Measurements from ENCODE around the gene SPIRE2.
"Not testable (repeated sequence)": the region's sequence is repeated elsewhere in the genome, so short reads cannot be mapped to it uniquely, and the experiment has no call there.

Gene SPIRE2

DNA sequence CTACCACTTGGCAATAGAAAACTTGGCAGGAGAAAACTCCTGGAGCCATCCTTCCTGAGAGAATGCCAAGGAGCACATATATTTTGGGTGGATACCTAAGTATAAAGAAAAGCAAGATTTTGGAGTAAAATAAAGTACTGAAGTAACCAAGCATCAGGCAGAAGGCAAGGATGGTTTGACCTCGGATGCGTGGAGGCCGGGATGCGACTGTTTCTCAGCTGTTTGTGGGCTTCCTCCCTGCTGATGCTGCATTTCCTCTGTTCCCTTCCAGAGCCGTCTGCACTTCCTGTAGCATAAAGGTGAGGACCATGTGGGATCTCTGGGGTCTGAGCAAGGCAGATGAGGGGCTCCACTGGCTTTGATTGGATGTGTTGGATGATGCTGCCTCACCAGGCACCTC, 39.6 kb downstream of the SPIRE2 start:
- no peak for DNase-seq (ENCODE audit: low read depth)

DNA sequence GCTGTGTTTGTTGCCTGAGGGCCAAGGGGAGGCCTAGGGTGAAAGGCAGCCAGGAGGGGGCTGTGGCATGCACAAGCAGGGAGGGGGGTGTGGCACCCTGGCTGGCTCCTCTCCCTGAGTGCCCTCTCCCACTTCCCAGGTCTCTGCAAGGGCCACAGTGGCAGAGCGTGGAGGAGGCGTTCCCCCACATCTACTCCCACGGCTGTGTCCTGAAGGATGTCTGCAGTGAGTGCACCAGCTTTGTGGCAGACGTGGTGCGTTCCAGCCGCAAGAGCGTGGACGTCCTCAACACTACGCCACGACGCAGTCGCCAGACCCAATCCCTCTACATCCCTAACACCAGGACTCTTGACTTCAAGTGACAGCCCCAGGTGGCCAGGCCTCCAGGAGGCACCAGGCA, 41.6 kb downstream of the SPIRE2 start:
- no peak for DNase-seq (ENCODE audit: low read depth)

DNA sequence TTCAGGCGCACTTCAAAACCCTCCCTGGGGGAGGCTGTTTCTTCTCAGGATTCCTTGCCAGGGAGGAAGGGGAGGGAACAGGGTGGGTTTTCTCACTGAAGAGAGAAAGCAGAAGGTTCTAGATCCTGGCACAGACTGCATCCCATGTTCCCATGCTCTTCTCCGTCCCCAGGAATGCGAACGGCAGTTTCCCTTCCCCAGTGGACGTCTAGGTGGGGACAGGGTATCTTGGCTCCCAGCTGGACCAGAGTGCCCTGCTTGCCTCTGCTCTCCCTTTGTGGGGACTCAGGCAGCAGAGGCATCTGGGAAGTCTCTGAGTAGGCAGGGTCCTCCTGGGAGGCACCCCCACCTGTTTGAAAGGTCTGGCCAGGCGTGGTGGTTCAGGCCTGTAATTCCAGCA, 42.2 kb downstream of the SPIRE2 start:
- DNase-seq (ENCODE audit: low read depth): no peak

DNA sequence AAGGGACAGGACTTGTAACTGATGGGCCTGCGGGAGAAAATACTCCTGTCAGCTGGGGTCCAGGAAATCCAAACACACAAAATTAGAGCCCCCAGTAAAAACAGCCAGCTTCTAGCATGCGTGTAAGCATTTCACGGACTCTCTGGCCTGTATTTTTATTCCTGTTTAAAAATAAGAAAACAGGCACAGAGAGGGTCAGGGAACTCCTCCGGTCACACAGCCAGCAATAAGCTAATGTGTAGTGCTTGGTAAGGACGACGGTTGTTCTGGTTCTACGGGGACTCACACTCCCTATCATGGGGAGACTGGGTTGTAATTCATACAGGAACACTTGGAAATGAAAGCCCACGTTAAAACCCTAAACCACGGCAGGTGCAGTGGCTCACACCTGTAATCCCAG, 43.6 kb downstream of the SPIRE2 start:
- no peak for DNase-seq (ENCODE audit: low read depth)

DNA sequence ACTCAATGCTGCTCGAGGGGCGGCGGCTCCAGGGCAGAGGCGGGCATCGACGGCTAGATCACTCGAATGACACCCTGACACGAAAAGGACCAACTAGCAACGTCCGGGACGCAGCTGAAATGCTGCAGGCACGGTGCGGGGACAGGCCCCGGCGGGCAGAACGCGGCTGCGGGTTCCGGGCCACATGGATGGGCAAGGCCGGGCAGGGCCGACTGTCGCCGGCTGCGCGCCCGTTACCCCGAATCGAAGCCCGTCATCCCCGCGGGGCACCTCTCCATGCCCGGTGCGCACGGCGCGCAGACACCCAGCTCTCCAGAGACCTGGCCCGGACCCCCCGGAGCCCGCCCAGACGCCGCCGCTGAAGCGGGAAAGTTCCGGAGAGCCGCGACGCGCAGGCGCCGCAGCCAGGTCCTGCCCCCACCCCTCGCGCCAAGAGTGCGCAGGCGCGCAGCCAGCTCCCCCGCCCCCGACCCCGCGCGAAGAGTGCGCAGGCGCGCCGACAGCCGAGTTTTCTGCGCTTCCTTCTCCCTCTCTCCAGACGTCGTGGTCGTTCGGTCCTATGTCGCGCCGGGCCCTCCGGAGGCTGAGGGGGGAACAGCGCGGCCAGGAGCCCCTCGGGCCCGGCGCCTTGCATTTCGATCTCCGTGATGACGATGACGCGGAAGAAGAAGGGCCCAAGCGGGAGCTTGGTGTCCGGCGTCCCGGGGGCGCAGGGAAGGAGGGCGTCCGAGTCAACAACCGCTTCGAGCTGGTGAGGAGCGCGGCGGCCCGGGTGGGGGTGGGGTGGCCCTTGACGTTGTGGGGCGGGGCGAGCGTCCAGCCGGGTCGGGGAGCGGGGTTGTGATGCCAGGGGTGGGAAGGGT, 45.1 kb downstream of the SPIRE2 start, which contains the start of gene TCF25:
Gene TCF25 (plus strand): TSS at position 484 of the 863 bp plus-strand sequence. CDS start 76 bp downstream, at position 560.
- DNase-seq (ENCODE audit: low read depth): peak; percentile 76

DNA sequence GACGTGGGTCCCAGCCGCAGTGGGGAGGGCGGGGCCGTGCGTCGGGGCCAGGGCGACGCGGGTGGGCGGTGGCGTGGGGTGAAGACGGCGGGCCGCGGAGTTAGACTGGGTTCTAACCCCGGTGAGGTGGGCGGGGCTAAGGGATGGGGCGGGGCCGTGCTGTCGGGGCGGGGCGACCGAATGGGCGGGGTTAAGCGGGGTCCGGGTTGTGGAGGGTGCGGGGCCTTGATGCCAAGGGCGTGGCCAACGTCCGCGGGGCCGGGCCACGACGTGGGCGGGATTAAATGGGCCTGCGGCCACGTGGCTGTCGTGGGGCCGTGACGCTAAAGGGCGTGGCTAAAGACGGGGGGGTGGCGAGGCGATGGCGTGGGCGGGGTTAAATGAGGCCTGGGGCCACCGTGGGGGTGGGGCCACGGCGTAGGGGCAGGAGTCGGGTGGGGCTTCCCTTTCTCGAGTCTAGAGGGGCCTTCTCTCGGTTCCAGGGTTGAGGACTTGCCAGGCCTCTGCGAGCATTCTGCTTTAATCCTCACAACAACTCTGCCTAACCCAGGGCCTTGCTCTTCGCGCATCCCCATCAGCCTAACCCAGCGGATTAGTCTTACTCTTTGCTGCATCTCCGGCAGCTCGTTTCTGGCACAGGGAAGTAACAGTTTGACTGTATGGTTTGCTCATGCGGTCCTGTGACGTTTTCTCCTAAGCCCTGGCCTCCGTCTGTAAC, 45.9 kb downstream of the SPIRE2 start:
- peak; percentile 94 for DNase-seq (ENCODE audit: low read depth)

DNA sequence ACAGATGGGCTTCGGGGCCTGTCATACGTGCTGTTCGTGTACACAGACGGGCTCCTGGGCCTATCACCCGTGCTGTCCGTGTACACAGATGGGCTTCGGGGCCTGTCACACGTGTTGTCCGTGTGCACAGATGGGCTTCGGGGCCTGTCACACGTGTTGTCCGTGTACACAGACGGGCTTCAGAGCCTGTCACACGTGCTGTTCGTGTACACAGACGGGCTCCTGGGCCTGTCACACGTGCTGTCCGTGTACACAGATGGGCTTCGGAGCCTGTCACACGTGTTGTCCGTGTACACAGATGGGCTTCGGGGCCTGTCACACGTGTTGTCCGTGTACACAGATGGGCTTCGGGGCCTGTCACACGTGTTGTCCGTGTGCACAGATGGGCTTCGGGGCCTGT, 50.8 kb downstream of the SPIRE2 start:
- DNase-seq (ENCODE audit: low read depth): not testable (repeated sequence)

DNA sequence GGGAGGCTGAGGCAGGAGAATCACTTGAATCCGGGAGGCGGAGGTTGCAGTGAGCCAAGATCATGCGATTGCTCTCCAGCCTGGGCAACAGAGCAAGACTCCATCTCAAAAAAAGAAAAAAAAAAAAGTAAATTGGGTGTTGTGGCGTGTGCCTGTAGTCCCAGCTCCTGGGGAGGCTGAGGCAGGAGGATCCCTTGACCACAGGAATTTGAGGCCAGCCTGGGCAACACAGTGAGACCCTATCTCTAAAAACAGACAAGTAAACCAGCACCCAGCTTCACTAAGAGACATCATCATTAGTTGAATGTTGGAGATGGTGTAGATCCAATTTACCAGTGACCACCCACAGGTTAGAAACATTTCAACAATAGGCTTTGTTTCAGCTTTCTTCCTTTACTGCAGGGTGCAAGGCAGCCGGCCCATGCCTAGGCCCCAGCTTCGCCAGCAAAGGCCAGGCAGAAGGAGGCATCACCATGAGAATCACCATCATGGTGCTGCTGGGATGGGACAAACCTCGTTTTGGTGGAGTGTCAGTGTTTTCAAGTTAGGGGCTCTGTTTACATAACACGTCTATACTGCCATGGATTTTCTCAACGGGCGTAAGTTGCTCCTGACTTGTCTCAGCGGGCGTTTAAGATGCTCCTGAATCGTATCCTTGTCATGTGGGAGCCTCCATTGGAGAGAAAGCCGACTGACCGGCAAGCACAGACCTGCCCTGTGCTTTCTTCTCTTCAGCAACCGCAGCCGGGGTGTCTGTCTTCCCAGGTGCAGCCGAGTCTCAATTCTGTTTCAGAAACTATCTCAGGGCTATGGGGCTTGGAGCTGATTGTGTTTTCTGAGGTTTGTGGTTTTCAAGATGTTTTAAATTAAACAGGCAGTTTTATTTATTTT, 52.4 kb downstream of the SPIRE2 start:
- no peak for DNase-seq (ENCODE audit: low read depth)

DNA sequence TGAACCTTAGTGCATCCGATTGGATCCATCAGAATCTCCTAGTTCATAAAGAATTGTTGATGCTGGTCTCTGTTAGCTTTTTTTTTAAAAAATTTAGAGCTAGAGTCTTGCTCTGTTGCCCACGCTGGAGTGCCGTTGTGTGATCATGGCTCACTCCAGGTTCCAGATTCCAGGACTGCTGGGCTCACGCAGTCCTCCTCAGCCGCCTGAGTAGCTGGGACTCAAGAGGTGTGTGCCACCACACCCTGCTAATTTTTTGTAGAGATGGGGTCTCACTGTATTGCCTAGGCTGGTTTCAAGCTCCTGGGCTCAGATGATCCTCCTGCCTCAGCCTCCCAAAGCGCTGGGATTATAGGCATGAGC, 53.1 kb downstream of the SPIRE2 start:
- DNase-seq (ENCODE audit: low read depth): no peak

DNA sequence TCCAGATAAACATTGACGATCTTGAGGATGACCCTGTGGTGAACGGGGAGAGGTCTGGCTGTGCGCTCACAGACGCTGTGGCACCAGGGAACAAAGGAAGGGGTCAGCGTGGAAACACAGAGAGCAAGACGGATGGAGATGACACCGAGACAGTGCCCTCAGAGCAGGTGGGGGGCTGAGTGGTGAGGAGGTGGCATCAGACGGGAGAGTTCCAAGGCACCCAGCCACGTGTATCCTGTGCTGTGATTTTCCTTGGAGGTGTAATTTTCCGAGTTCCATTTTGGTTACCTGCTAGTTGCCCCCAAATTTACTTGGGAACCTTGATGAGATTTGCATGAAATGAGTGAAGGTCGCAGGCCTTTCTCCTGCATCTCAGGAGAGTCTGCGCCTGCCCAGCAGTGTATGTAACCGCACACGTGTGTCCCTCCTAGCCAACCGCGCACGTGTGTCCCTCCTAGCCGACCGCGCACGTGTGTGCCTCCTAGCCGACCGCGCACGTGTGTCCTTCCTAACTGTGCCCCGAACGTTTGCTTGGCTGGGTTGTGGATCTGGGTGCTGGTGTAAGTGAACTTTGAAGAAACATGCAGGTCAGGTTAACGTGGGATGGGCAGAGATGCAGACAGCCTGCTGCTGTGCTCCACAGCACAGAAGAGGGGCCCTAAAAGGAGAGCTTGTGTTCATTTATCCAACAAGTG, 55.2 kb downstream of the SPIRE2 start:
- no peak for DNase-seq (ENCODE audit: low read depth)

DNA sequence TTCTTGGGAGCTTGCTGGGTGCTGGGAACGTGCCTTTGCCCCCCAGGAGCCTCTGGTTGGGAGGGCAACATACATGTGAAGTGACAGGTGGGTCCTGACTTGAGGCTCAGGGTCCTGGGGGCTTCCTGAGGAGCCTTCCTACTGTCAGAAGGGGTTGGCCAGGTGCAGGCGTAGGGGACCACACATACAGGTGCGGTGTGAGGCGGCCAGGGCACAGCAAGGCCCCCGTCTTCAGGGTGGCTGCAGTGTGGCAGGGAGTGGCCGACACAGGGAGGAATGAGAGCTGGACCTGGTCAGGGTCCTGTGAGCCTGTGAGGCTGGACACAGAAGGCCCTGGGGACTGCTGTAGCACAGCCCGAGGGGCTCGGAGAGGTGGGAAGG, 55.8 kb downstream of the SPIRE2 start:
- DNase-seq (ENCODE audit: low read depth): no peak

DNA sequence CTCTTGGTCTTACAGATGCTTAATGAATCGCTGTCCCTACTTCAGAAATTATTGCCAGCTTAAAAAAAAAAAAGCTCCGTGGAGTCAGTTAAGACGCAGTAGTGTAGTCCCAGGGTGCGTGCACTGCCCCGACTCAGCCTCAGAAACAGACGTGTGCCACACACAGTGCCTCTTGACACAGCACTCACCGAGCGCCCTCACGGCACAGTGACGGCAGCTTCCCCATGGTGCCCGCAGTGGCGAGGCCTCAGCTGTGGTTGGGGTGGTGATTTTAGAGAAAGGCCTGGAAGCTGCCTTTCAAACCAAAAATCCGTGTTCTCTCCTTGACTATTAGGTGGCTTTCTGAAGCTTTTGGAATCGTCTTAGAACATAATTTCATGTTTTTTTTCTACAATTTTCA, 59.0 kb downstream of the SPIRE2 start:
- DNase-seq (ENCODE audit: low read depth): no peak

DNA sequence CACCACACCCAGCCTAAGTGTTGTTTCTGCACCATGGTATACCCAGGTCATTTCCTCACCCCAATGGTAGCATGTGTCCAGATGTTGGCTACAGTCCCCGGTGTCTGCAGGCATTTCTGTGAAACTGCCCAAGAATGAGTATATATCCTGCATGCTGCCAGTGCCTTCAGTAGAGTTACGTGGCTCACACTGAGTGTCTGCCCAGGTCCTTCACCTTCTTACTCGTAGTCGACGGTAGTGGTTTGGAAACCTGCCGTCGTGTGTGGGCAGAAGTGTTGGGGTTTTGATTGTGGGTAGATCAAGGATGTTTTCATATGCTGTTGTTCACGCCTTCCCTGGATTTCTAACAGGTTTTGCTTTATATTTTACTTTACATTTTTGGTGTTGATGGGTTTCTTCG, 61.9 kb downstream of the SPIRE2 start:
- DNase-seq (ENCODE audit: low read depth): no peak

DNA sequence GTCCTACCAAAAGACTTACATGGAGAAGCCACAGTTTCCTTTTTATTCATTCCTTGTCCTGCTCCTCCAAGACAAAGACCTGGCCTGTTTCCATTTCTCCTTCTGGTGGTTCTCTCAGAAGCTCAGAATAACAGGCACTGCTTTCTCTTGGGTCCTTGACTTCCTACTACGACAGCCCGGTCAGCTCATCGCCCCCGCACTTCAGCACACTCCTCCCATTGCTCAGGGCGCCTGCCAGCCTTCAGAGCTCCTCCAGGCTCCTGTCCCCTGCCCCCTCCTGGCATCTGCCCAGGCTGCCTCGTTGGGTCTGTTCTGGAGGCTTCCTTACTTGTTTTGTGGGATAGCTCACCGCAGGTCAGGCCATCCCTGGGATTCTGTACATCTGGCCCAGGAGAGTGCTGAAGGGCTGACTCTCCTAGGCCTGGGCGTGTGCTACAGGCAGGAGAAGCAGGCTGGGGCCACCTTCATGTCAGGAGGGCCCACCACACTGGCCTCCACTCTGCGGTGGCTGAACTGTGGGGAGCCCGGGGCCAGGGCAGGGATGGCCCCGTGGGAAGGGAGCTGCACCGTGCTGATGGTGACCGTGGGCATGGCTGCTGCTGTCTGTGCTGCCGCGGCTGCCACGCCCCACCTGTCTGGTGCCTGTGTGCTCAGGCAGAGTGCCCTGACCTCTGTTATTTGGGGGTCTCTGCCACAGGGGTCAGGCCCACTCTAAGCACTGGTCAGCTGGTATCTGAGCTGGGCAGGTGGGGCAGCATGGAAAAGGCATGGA, 62.8 kb downstream of the SPIRE2 start:
- no peak for DNase-seq (ENCODE audit: low read depth)

DNA sequence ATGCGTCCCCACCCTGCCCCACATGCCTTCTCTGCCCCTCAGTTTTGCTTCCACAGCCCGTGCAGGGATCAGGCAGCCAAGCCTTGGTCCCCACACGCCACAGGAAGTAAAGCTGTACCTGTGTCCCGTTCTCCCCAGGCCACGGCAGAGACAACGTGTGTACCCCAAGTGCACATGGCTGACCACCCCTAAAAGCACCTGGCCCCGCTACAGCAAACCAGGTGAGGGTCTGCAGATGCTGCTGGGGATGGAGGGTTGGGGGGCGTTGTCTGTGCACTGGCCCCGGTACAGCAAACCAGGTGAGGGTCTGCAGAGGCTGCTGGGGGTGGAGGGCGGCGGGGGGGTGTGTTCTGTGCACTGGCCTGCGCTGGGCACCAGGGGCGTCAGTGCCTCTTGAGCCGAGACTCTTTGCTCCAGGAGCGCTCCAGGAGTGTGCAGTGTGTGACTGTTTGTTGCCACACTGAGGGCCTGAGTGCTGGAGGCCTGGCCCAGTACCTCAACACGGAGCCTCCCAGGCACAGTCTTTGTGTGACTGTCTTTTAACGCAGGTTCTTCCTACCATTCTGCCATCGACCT, 63.9 kb downstream of the SPIRE2 start:
- DNase-seq (ENCODE audit: low read depth): no peak

DNA sequence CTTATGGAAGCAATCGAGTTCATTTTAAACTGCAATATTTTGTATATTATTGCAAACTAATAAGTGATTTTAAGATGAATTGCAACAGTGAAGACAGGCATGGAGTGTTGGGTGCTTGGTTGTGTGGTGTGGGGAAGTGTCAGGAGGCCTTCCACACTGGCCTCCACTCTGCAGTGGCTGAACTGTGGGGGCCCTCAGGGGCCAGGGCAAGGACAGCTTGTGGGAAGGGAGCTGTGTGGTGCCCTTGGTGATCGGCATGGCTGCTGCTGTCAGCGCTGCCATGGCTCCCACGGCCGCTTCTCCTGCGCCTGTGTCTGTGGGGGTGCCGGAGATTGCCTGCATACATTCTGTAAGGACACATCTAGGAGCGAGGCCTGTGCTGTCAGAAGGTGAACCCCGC, 64.4 kb downstream of the SPIRE2 start:
- DNase-seq (ENCODE audit: low read depth): no peak

DNA sequence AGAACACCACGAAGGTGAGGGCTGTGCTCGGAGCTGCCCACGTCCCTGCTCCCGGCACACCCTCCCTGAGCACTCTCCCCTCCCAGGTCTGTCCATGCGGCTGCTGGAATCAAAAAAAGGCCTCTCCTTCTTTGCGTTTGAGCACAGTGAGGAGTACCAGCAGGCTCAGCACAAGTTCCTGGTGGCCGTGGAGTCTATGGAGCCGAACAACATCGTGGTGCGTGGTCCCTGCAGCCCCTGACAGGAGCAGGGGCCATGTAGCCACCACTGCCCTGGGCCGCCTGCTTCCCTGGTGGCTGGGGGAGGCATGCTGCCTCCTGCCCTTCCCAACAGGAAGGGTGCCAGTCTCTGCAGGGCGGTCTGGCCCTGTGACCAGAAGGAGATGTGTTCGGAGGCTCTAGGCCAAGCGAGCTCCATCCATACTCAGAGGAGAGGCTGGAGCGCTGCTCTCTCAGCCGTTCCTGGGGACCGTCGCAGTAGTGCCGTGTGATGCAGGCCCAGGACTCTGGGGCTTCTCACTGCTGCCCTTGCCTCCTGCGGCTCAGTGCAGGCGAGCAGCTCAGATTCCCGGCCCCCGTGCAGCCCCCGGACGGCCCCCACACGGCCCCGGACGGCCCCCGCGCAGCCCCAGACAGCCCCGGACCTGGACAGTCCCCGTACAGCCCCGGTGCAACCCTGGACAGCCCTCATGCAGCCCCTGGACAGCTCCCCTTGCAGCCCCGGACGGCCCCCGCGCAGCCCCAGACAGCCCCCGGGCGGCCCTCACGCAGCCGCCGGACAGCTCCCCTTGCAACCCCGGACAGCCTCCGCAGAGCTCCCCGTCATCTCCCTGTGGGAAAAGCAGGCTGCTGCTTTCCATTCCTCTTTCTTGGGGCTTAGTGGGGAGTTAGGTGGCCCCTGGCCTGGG, 65.6 kb downstream of the SPIRE2 start:
- no peak for DNase-seq (ENCODE audit: low read depth)

DNA sequence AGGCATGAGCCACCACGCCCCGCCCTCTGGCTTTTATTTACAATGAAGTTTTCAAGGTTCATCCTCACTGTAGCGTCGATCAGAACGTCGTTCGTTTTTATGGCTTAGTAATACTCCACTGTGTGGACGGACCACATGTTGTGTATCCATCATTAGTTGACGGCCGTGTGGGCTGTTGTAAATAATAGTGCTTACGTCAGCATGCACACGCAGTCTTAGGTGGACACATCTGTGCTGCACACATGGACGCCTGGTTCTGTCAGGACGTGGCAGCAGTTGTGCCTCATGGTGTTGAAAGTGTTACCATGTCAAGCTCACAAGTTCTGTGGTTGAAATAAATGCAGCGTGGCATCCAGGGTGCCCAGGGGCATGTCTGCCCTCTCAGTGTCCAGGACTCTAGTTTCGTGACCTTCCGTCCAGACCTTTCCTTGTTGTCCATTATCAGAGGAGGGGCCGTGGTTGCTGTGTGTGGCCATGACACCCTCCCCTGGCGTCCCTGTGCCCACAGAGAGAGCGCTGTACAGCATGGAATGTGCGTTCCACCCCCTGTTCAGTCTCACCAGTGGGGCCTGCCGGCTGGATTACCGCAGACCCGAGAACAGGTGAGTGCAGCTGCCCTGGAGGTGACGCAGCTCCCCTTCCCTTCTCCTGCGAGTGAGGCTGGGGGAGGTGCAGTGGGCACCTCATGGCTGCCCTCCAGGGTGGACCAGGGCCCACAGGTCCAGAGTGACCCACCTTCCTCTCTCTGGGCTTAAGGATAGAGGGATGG, 67.4 kb downstream of the SPIRE2 start:
- DNase-seq (ENCODE audit: low read depth): no peak

DNA sequence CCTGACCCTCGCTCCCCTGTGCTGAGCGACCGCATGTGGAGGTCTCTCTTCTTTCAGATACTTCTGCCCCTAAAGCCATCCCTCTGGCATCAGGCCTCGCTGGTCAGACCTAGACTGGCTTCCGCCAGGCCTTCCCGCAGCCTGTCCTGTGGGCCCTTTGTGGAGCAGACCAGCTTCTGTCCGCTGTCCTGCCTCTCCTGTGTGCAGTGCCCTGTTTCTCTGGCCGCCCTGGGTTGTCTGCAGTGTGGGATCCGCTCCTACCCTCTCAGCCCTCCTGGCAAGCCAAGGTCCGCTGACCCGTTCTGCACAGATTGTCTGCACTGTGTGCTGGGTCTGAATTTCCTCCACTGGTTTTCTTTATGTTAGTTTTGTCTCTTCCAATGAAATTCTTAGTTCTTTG, 68.9 kb downstream of the SPIRE2 start:
- DNase-seq (ENCODE audit: low read depth): no peak
